Hepatocyte (in vitro differentiated cells): ENCODE data around the gene MFGE8.

Source experiments
- EZH2 ChIP-seq: fragments of 200-600 bp; sonication (generic); IDR thresholded peaks from 2 replicates; pipeline ENCODE4 v1.6.1; 2016; ENCODE audit warnings: antibody characterized with exemption, mild to moderate bottlenecking, borderline replicate concordance
- TF ChIP-seq, protein P1 (sequence below): fragments of 200-600 bp; sonication (generic); IDR thresholded peaks from 2 replicates; pipeline ENCODE4 v1.5.1; 2016; ENCODE audit warnings: antibody characterized with exemption, mild to moderate bottlenecking; ENCODE audit not compliant: poor library complexity

GRCh38 chr15:88906130-88906529 is 7.0 kb downstream of the MFGE8 start:
- TF ChIP-seq, protein P1, sequence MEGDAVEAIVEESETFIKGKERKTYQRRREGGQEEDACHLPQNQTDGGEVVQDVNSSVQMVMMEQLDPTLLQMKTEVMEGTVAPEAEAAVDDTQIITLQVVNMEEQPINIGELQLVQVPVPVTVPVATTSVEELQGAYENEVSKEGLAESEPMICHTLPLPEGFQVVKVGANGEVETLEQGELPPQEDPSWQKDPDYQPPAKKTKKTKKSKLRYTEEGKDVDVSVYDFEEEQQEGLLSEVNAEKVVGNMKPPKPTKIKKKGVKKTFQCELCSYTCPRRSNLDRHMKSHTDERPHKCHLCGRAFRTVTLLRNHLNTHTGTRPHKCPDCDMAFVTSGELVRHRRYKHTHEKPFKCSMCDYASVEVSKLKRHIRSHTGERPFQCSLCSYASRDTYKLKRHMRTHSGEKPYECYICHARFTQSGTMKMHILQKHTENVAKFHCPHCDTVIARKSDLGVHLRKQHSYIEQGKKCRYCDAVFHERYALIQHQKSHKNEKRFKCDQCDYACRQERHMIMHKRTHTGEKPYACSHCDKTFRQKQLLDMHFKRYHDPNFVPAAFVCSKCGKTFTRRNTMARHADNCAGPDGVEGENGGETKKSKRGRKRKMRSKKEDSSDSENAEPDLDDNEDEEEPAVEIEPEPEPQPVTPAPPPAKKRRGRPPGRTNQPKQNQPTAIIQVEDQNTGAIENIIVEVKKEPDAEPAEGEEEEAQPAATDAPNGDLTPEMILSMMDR = no peak
- no peak for TF ChIP-seq EZH2
